Lung (tissue), 12 donors: ENCODE measurements around the gene NOP58. TPM values are rescaled to one million over a fixed set of nuclear protein-coding genes. Genes with fewer than 3 reads are reported as not detected.
"Not testable (repeated sequence)": the region's sequence is repeated elsewhere in the genome, so short reads cannot be mapped to it uniquely, and the experiment has no call there.

ENCODE experiments used
- ATAC-seq: fragments of 200-7000 bp; cut with Tn5 transposase; one replicate; pipeline ENCODE4 v1.9.1; 2020; ENCODE audit warnings: moderate number of reproducible peaks; ENCODE audit not compliant: insufficient read depth, low FRiP score
- DNase-seq, 3 donors: peaks; one replicate each; pipeline ENCODE4 v3.0.0-alpha.2; 2013 to 2017
- H3K27ac ChIP-seq, 2 donors: one replicate each; pipeline ENCODE4 v1.5.1; 2013; ENCODE audit warnings: mild to moderate bottlenecking in 2 of 2, moderate library complexity in 2 of 2, control low read depth in 1 of 2, inconsistent platforms in 1 of 2, low read depth in 1 of 2, low read length in 1 of 2
- H3K27me3 ChIP-seq, 3 donors: one replicate each; pipeline ENCODE4 v1.5.1; 2013; ENCODE audit warnings: low read length in 2 of 3; ENCODE audit not compliant: control insufficient read depth in 3 of 3, insufficient read depth in 3 of 3
- H3K36me3 ChIP-seq, 4 donors: one replicate each; pipeline ENCODE4 v1.5.1; 2013; ENCODE audit warnings: low read length in 4 of 4, mild to moderate bottlenecking in 1 of 4, moderate library complexity in 1 of 4; ENCODE audit not compliant: control insufficient read depth in 4 of 4, insufficient read depth in 4 of 4
- H3K4me1 ChIP-seq, 5 donors: one replicate each; pipeline ENCODE4 v1.5.1; 2013; ENCODE audit warnings: low read length in 5 of 5, mild to moderate bottlenecking in 2 of 5, moderate library complexity in 1 of 5; ENCODE audit not compliant: control insufficient read depth in 5 of 5, insufficient read depth in 5 of 5
- H3K4me3 ChIP-seq: one replicate; pipeline ENCODE4 v1.5.1; 2013; ENCODE audit warnings: mild to moderate bottlenecking, control low read depth, moderate library complexity
- H3K9ac ChIP-seq, 2 donors: one replicate each; pipeline ENCODE4 v1.5.1; 2013; ENCODE audit warnings: low read length in 2 of 2, control low read depth in 1 of 2; ENCODE audit not compliant: insufficient read depth in 1 of 2
- H3K9me3 ChIP-seq, 4 donors: one replicate each; pipeline ENCODE4 v1.5.1; 2013; ENCODE audit warnings: low read length in 3 of 4, mild to moderate bottlenecking in 1 of 4, moderate library complexity in 1 of 4; ENCODE audit not compliant: control insufficient read depth in 4 of 4, insufficient read depth in 3 of 4
- WGBS, 2 donors: extraction: QIAGEN DNeasy Blood & Tissue Kit; methylation state at CpG; one replicate each; pipeline ENCODE4 v1.1.7; 2013; 5-methylcytosine and 5-hydroxymethylcytosine counted together
- polyA plus RNA-seq, 2 donors: library from polyadenylated mRNA; stranded (reverse); fragments of 200-250 nt; gene quantifications; one replicate each; pipeline ENCODE4 v1.2.1, GENCODE V29; 2013
- total RNA-seq, 2 donors: library from RNA; depleted of rRNA in 1 of 2; stranded (reverse); fragments of >200 nt in 1 of 2; gene quantifications; one replicate each; pipeline ENCODE4 v1.2.1, GENCODE V29; 2014 to 2021
- TF ChIP-seq, protein P1 (sequence below): IDR thresholded peaks from 2 replicates; pipeline ENCODE4 v1.5.1; 2012; ENCODE audit warnings: mild to moderate bottlenecking; ENCODE audit errors: control extremely low read depth, extremely low read depth
- donor health status: control.
- donor health status: control.
- donor health status: Bipolar disorder and iron deficiency.
- donor health status: healthy.
- donor health status: DM: yes; HTN: yes; CAD: no.

The NOP58 gene
- total and polyA plus RNA-seq, 4 donors = 48.1 to 113 (median 68.0) TPM

- Histone ChIP-seq H3K4me1 (peaks cover 0 to 12% (median 4%) of the 10 kb centered on the region in 5 donors), H3K9ac (peak within 1 kb of the TSS; percentile 83 to 89), H3K4me3 (peak within 1 kb of the TSS; percentile 96), H3K36me3 (peaks cover 0 to 1% (median 0%) of the 10 kb centered on the region in 4 donors), H3K27ac (peak within 1 kb of the TSS; percentile 87 to 97), H3K9me3 (no peaks in the 10 kb centered on the region), H3K27me3 (no peaks in the 10 kb centered on the region)
- DNase-seq (peak; percentile 96 to 98 (median 97)), ATAC-seq (peak; percentile 93)
- TF ChIP-seq, protein P1, sequence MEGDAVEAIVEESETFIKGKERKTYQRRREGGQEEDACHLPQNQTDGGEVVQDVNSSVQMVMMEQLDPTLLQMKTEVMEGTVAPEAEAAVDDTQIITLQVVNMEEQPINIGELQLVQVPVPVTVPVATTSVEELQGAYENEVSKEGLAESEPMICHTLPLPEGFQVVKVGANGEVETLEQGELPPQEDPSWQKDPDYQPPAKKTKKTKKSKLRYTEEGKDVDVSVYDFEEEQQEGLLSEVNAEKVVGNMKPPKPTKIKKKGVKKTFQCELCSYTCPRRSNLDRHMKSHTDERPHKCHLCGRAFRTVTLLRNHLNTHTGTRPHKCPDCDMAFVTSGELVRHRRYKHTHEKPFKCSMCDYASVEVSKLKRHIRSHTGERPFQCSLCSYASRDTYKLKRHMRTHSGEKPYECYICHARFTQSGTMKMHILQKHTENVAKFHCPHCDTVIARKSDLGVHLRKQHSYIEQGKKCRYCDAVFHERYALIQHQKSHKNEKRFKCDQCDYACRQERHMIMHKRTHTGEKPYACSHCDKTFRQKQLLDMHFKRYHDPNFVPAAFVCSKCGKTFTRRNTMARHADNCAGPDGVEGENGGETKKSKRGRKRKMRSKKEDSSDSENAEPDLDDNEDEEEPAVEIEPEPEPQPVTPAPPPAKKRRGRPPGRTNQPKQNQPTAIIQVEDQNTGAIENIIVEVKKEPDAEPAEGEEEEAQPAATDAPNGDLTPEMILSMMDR = no peak
- WGBS, 2 donors = 3 to 5% methylated on average over 46 to 47 of the region's 54 CpGs
Observed at GRCh38 chr2:202238234-202239197, 27.0 kb upstream of the NOP58 start, which contains the start of gene SUMO1. Gene SUMO1 (minus strand): TSS chr2:202238597. CDS start chr2:202238451, 146 bp downstream.

DNA sequence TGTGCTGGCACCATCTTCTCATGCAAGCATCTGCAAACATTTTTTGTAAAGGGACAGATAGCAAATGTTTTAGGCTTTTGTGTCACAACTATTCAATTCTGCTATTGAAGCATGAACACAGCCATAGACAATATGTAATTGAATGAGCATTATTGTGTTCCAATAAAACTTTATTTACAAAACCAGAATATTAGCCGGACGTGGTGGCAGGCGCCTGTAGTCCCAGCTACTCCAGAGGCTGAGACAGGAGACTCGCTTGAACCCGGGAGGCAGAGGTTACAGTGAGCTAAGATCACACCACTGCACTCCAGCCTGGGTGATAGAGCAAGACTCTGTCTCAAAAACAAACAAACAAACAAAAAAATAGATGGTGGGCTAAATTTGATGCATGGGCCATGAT, 17.9 kb upstream of the NOP58 start:
- H3K9me3 ChIP-seq, DNase-seq, H3K27ac ChIP-seq, ATAC-seq, H3K9ac ChIP-seq, H3K4me3 ChIP-seq, H3K4me1 ChIP-seq, H3K36me3 ChIP-seq, H3K27me3 ChIP-seq: not testable (repeated sequence)
- WGBS, 2 donors = 94 to 97% methylated on average over 5 of the region's 5 CpGs

- Histone ChIP-seq H3K9me3 (peaks cover 0 to 4% (median 0%) of the 10 kb centered on the region in 4 donors), H3K27me3 (no peaks in the 10 kb centered on the region), H3K27ac (no peak overlapping the region), H3K9ac (no peak overlapping the region), H3K4me3 (no peak overlapping the region), H3K4me1 (no peaks in the 10 kb centered on the region), H3K36me3 (no peaks in the 10 kb centered on the region)
- 68 to 79% methylated on average over 10 of the region's 10 CpGs for WGBS, 2 donors
- no peak for ATAC-seq
- TF ChIP-seq, protein P1 = no peak
- DNase-seq = no peak
Observed at GRCh38 chr2:202249521-202250253, 15.9 kb upstream of the NOP58 start.

GRCh38 chr2:202251494-202251893, 14.1 kb upstream of the NOP58 start:
- 65 to 70% methylated on average over 5 of the region's 5 CpGs for WGBS, 2 donors
- peak in 1 of 3 donors; percentile 33 for DNase-seq
- TF ChIP-seq, protein P1 = no peak
- no peak overlapping the region for H3K4me3 ChIP-seq
- H3K27me3 ChIP-seq = no peaks in the 10 kb centered on the region
- no peak for ATAC-seq
- no peaks in the 10 kb centered on the region for H3K36me3 ChIP-seq
- H3K27ac ChIP-seq = no peak overlapping the region
- H3K4me1 ChIP-seq = no peaks in the 10 kb centered on the region
- no peak overlapping the region for H3K9ac ChIP-seq
- H3K9me3 ChIP-seq = peaks cover 0 to 4% (median 0%) of the 10 kb centered on the region in 4 donors
